Measurements from ENCODE around the gene SLC5A10.
A peak's percentile ranks its signal among the peaks of the same experiment; 100 is the strongest.

The SLC5A10 gene

GRCh38 chr17:18966831-18967624 is 15.1 kb downstream of the SLC5A10 start:
- no peak for DNase-seq

- DNase-seq, result no peak
Observed at GRCh38 chr17:18967916-18968315, 16.0 kb downstream of the SLC5A10 start.

- DNase-seq, result no peak
Observed at GRCh38 chr17:18968345-18968744, 16.4 kb downstream of the SLC5A10 start.

GRCh38 chr17:18968945-18969887 is 17.3 kb downstream of the SLC5A10 start:
- no peak for DNase-seq

GRCh38 chr17:18970582-18971480 is 18.9 kb downstream of the SLC5A10 start:
- no peak for DNase-seq

- DNase-seq, result no peak
Observed at GRCh38 chr17:18971801-18972200, 19.8 kb downstream of the SLC5A10 start.

GRCh38 chr17:18974407-18975149 is 22.6 kb downstream of the SLC5A10 start:
- DNase-seq, result no peak

GRCh38 chr17:18975597-18975996 is 23.6 kb downstream of the SLC5A10 start:
- DNase-seq, result peak; percentile 81

- no peak for DNase-seq
Observed at GRCh38 chr17:18976201-18976600, 24.2 kb downstream of the SLC5A10 start.

GRCh38 chr17:18977021-18977420 is 25.1 kb downstream of the SLC5A10 start:
- DNase-seq, result no peak

GRCh38 chr17:18977646-18978045 is 25.7 kb downstream of the SLC5A10 start:
- DNase-seq, result no peak

GRCh38 chr17:18978050-18978449 is 26.1 kb downstream of the SLC5A10 start:
- no peak for DNase-seq

- no peak for DNase-seq
Observed at GRCh38 chr17:18978655-18979054, 26.7 kb downstream of the SLC5A10 start.

- DNase-seq, result no peak
Observed at GRCh38 chr17:18980682-18981334, 28.8 kb downstream of the SLC5A10 start.

GRCh38 chr17:18981335-18981641 is 29.3 kb downstream of the SLC5A10 start:
- DNase-seq, result no peak

GRCh38 chr17:18981642-18982424 is 29.9 kb downstream of the SLC5A10 start:
- DNase-seq, result peak; percentile 3

- DNase-seq, result no peak
Observed at GRCh38 chr17:18984273-18985114, 32.5 kb downstream of the SLC5A10 start.

- DNase-seq, result no peak
Observed at GRCh38 chr17:18985475-18985874, 33.5 kb downstream of the SLC5A10 start.

GRCh38 chr17:18986541-18987229 is 34.7 kb downstream of the SLC5A10 start:
- no peak for DNase-seq
